Activated CD8-positive, alpha-beta memory T cell treated with anti-CD3 and anti-CD28 coated beads, Interleukin-2, amount 50 U/mL, for 24 hours (primary cell): ENCODE results near the gene NGFR.

Experiments
- DNase-seq: peaks from one replicate; pipeline ENCODE4 v3.0.0-alpha.2; 2020; ENCODE audit errors: extremely low read depth

Gene NGFR

GRCh38 chr17:49515196-49515770 lies 20.2 kb downstream of the NGFR start:
- DNase-seq, result no peak

GRCh38 chr17:49516180-49516579 lies 21.1 kb downstream of the NGFR start:
- DNase-seq, result no peak

- DNase-seq, result no peak
Measured at GRCh38 chr17:49518346-49519078, 23.4 kb downstream of the NGFR start.

- no peak for DNase-seq
Measured at GRCh38 chr17:49519781-49520180, 24.7 kb downstream of the NGFR start.

GRCh38 chr17:49520386-49521087 lies 25.4 kb downstream of the NGFR start:
- DNase-seq, result no peak

- no peak for DNase-seq
Measured at GRCh38 chr17:49521088-49521450, 26.0 kb downstream of the NGFR start.

- no peak for DNase-seq
Measured at GRCh38 chr17:49521471-49522356, 26.6 kb downstream of the NGFR start.

GRCh38 chr17:49522357-49522890 lies 27.3 kb downstream of the NGFR start:
- DNase-seq, result no peak

- no peak for DNase-seq
Measured at GRCh38 chr17:49523196-49523595, 28.1 kb downstream of the NGFR start.

GRCh38 chr17:49523706-49524472 lies 28.8 kb downstream of the NGFR start:
- no peak for DNase-seq

GRCh38 chr17:49524473-49525359 lies 29.6 kb downstream of the NGFR start:
- DNase-seq, result no peak

GRCh38 chr17:49525831-49526741 lies 31.0 kb downstream of the NGFR start:
- no peak for DNase-seq

- no peak for DNase-seq
Measured at GRCh38 chr17:49527927-49528651, 33.0 kb downstream of the NGFR start.

GRCh38 chr17:49528966-49529365 lies 33.9 kb downstream of the NGFR start:
- no peak for DNase-seq

GRCh38 chr17:49530118-49530517 lies 35.0 kb downstream of the NGFR start:
- DNase-seq, result no peak

- DNase-seq, result no peak
Measured at GRCh38 chr17:49543860-49544259, 48.8 kb downstream of the NGFR start.

GRCh38 chr17:49545007-49545660 lies 50.0 kb downstream of the NGFR start:
- no peak for DNase-seq
